AG10803 (cell line): ENCODE measurements around the gene TBC1D21.

Experiments used
- DNase-seq: peaks from one replicate; pipeline ENCODE4 v3.0.0; 2010; ENCODE audit warnings: low read depth
- H3K4me3 ChIP-seq: 2 replicates; pipeline ENCODE4 v1.5.1; 2011; ENCODE audit warnings: mild to moderate bottlenecking, low read length, control low read depth
- TF ChIP-seq, protein P1 (sequence below): conservative IDR thresholded peaks from 2 replicates; pipeline ENCODE4 v1.5.1; 2011; ENCODE audit warnings: mild to moderate bottlenecking, low read length, control low read depth, inconsistent platforms

Gene TBC1D21

DNA sequence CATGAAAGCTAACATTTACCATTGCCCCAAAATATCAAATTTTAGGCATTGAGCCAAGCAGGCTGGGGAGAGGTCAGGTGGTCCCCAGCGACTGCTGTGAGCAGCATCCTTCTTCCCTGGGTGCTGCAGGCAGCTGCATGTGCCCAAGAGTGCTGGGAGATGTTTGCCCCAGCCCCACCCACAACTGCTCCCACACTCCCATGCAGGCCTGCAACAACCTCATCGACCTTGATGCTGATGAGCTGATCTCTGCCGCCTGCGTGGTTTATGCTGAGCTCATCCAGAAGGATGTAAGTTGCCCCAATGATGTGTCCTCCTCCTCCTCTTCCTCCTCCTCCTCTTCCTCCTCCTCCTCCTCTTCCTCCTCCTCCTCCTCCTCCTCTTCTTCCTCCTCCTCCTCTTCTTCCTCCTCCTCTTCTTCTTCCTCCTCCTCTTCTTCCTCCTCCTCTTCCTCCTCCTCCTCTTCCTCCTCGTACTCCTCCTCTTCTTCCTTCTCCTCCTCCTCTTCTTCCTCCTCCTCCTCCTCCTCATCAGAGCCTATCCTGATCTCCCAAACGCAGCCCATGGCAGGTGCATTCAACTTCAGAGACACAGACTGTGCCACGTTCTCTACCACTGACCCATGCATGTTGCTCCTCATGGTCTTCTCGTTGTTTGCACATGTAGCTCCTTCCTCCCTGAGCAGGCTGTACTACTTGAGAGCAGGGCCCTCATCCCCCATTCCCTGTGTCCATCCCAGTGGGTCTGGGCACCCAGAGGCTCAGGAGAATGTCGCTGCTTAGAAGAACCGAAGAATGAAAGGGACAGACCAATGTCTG, 15.1 kb downstream of the TBC1D21 start:
- H3K4me3 ChIP-seq = no peak overlapping the region
- TF ChIP-seq, protein P1, sequence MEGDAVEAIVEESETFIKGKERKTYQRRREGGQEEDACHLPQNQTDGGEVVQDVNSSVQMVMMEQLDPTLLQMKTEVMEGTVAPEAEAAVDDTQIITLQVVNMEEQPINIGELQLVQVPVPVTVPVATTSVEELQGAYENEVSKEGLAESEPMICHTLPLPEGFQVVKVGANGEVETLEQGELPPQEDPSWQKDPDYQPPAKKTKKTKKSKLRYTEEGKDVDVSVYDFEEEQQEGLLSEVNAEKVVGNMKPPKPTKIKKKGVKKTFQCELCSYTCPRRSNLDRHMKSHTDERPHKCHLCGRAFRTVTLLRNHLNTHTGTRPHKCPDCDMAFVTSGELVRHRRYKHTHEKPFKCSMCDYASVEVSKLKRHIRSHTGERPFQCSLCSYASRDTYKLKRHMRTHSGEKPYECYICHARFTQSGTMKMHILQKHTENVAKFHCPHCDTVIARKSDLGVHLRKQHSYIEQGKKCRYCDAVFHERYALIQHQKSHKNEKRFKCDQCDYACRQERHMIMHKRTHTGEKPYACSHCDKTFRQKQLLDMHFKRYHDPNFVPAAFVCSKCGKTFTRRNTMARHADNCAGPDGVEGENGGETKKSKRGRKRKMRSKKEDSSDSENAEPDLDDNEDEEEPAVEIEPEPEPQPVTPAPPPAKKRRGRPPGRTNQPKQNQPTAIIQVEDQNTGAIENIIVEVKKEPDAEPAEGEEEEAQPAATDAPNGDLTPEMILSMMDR = no peak
- DNase-seq = no peak

DNA sequence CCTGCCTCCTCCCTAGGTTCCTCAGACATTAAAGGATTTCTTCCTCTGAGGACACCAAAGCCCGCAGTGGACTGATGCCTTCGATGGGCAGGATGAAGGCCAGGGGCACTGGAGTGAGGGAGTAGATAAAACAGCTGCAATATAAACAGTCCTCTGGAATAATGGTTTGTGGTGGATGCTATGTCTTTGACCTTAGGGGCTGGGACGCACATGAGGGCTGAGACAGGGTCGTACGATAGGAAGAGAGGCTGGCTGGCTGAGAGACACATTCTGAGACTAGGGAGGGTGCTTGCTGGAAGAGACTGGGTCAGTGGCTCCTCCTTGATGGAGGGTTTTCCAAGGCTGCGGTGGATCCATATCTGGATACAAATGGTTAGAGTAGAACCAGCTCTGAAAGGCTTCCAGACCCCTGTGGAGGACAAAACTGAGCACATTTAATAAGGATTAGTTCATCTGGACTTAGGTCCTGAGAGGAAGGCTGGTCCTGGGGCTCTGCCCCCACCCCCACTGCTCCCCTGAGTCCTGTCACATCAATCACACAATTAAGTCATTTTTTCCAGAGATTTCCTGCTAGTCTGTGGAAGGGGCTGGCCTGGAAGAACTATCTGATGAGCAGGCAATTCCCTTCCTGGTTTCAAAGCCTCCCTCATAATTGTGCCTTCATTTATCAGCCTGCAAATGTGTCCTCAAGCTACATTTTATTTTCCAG, 15.8 kb downstream of the TBC1D21 start:
- H3K4me3 ChIP-seq = no peak overlapping the region
- DNase-seq = no peak
- TF ChIP-seq, protein P1 = no peak

DNA sequence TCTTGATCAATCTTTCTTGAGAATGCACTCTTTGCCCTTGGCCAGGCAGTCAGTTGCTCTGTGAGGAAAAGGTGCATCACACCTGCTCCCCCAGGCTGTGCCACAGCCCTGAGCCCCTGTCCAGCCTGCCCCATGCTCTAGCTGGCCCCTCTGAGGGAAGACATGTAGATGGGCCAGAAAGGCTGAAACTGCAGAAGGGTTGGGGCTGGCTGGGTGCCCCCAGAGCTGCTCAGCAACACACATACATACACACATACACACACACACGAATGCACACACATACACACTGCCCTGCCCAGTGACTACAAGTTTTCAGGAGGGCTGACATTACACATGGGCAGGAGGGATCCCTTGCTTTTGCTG, 16.4 kb downstream of the TBC1D21 start:
- no peak for DNase-seq
- TF ChIP-seq, protein P1 = no peak
- no peak overlapping the region for H3K4me3 ChIP-seq

DNA sequence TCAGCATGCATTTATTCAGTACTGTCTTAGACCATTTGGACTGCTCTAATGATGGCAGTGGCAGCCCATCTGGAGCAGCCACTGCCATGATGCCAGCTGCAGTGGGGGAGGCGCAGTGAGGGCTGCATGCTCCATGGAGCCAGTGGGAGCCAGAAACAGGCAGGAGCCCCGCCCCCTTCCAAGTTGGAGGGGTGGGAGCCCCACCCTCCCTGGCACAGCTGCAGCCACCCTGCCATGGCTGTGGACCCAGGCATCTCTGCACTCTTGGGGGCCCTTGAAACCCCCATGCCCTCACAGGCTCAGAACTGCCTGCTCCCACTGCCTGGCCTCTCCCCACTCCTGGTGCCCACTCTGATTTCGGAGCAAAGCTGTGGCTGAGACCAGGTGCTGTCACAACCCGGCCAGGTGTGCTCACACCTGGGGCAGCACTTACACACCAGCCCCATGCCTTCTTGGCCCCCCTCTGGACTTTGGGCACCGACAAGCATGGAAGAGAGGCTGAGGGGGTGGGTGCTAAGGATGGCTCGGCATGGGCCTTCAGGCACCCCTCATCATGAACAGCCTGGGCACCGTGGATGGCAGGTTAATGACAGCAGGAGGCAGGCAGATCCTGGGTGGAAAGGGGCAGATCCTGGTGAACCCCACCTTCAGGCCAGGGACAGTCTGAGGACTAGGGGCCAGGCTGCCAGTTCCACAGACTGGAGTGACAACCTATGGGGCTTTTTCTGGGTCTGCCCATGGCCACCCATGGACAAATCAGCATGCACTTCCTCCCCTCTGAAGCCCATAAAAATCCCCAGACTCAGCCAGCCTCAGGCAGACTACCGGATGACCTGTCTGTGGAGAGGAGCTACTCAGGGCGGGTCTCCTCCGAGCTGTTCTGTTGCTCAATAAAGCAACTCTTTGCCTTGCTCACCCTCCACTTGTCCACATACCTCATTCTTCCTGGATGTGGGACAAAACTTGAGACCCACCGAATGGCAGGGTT, 18.3 kb downstream of the TBC1D21 start:
- no peak for DNase-seq
- TF ChIP-seq, protein P1 = no peak
- H3K4me3 ChIP-seq = no peak overlapping the region

DNA sequence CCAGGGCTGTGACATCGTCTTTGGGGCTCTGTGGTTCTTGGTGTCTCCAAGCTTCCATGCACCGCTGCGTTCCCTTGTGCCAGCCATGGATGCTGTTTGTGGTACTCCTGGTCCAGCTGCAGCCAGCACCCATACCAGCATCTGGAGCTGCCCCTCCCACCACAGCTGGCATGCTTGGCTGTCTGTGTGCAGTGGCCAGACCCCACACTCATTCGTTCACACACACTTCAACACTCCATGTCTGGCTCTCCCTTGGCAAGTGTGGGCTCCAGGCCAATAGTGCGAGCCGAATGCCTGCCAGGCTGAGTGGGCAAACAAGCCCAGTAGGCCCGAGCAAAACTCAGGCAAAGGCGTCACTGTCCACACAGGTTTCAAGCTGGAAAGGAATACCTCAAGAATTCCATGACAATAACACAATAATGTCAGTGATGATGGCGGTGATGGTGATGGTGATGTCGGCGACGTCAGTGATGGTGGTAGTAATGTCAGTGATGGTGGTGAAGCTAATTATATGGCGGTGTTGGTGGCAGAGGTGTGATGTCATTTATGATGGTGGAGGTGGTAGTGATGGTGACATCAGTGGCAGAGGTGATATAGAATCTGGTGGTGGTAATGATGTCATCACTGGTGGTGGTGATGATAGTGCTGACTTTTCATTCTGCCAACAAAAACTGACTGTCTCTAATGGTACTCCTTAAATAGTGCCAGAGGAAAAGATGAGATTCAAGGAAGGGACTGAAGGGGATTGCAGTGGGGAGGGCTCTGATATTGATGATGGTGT, 19.3 kb downstream of the TBC1D21 start:
- TF ChIP-seq, protein P1 = no peak
- H3K4me3 ChIP-seq = no peak overlapping the region
- DNase-seq = no peak

DNA sequence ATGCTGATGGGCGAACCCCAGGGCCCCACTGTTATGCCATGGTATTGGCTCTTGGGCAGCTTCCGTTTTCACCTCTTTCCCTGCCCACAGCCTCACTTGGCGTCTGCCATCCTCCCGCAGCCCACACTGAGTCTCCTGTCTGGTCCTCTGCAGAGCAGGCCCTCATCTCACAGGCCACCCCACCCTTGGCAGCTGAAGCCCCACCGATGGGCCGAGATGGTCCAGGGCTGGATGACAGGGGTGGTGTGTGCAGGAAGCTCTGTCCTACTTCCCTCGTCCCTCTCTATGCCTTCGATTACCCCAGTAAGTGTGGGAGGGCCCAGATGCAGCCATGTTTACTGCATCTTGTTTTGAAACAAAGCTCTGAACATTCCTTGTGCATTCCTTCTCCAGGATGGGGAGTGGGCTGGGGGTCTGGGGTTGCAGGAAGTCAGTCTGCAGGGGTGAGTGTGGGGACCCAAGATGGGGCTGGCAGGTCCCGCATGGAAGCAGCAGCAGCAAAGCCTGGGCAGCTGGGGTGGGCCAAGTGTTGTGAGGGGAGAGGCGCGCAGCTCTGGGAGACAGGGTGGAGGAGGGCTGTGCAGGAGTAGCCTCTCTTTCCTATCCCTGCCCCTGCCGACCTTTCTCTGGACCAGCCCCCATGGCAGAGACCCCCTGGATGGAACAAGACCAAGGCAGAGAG, 20.9 kb downstream of the TBC1D21 start:
- no peak overlapping the region for H3K4me3 ChIP-seq
- DNase-seq = no peak
- TF ChIP-seq, protein P1 = no peak
